ENCODE data around the gene LANCL2.

GRCh38 chr7:55476852-55477780 is 112.0 kb downstream of the LANCL2 start:
- TF ChIP-seq RAD21 (IDR thresholded peaks at IDR 0.05; ENCODE audit: low read depth), result no peak
- TF ChIP-seq CTCF (IDR thresholded peaks at IDR 0.05 in 2 of 3, conservative IDR thresholded peaks at IDR 0.05 in 1 of 3; ENCODE audit: borderline replicate concordance in 1 of 3, insufficient read depth in 1 of 3, low read depth in 2 of 3, low read length in 2 of 3), result no peak
- no peak for TF ChIP-seq ATF3 (IDR thresholded peaks at IDR 0.05)

Data from HCT116 (cell line).